ENCODE data around the gene CLSTN2.
A peak's percentile ranks its signal among the peaks of the same experiment; 100 is the strongest.

CLSTN2 gene

DNA sequence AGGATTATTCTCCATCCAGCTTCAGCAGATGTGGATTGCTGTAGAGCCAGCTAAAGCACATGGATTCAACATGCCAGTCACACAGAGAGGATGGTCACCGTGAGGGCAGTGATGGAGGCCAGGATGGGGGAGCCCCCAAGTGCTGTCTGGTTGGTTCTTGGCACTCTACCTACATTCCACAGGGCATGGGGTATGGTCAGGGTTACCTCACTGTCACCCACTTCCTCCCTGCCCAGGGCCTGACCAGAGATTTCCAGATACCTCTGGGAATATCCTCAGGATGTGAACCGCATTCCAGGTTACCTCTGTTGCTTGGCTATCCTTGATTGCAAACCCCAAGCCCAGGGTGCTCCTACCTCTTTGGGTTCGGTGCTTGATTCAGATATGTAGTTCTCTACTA, 595.6 kb downstream of the CLSTN2 start:
- H2AK5ac ChIP-seq (ENCODE audit: low read depth, low read length): no peak overlapping the region
- no peak overlapping the region for H2BK5ac ChIP-seq (ENCODE audit: low read length)
- H4K91ac ChIP-seq (ENCODE audit: low read depth, low read length, poor library complexity): peak overlapping the region; percentile 5
- no peak overlapping the region for H3K14ac ChIP-seq (ENCODE audit: low read length)
- H3K27me3 ChIP-seq (ENCODE audit: control insufficient read depth in 3 of 3, insufficient read depth in 3 of 3, low read depth in 1 of 3, low read length in 3 of 3): no peaks in the 10 kb centered on the region
- H3K9ac ChIP-seq (ENCODE audit: low read depth, low read length, poor library complexity): no peak overlapping the region
- H3K9me3 ChIP-seq (replicated peaks in 1 of 2; ENCODE audit: control insufficient read depth in 2 of 2, insufficient read depth in 1 of 2, low read depth in 1 of 2, low read length in 2 of 2): peaks cover 0 to 3% of the 10 kb centered on the region in 2 donors
- no peak overlapping the region for H2BK12ac ChIP-seq (ENCODE audit: low read length)
- no peak overlapping the region for H2BK120ac ChIP-seq (ENCODE audit: low read depth, low read length)
- H3K4me3 ChIP-seq (ENCODE audit: low read length in 2 of 2): no peak overlapping the region
- no peak overlapping the region for H3K27ac ChIP-seq (replicated peaks; ENCODE audit: low read length)
- H2BK15ac ChIP-seq (ENCODE audit: low read length): no peak overlapping the region
- H4K8ac ChIP-seq (ENCODE audit: low read depth, low read length): no peak overlapping the region
- DNase-seq (ENCODE audit: low spot score): no peak
- no peaks in the 10 kb centered on the region for H3K36me3 ChIP-seq (replicated peaks in 1 of 2; ENCODE audit: control insufficient read depth in 2 of 2, insufficient read depth in 2 of 2, low read length in 2 of 2)
- no peak overlapping the region for H3K4me2 ChIP-seq (ENCODE audit: insufficient read depth, low read length, poor library complexity, severe bottlenecking)
- H3K23ac ChIP-seq (ENCODE audit: low read depth, low read length, poor library complexity): no peak overlapping the region
- no peak overlapping the region for H3K4ac ChIP-seq (ENCODE audit: low read length)
- no peak overlapping the region for H2AFZ ChIP-seq (ENCODE audit: low read length)
- no peaks in the 10 kb centered on the region for H3K79me1 ChIP-seq (ENCODE audit: low read depth, low read length)
- no peaks in the 10 kb centered on the region for H3K4me1 ChIP-seq (ENCODE audit: control insufficient read depth in 2 of 2, insufficient read depth in 1 of 2, low read depth in 1 of 2, low read length in 2 of 2)
- no CpG with 5 or more reads among the region's 3 CpGs for WGBS, 2 donors (ENCODE audit: extremely low coverage in 2 of 2, insufficient read length in 2 of 2, insufficient replicate concordance in 1 of 2)
- peak overlapping the region; percentile 8 for H3K18ac ChIP-seq (ENCODE audit: low read length)

DNA sequence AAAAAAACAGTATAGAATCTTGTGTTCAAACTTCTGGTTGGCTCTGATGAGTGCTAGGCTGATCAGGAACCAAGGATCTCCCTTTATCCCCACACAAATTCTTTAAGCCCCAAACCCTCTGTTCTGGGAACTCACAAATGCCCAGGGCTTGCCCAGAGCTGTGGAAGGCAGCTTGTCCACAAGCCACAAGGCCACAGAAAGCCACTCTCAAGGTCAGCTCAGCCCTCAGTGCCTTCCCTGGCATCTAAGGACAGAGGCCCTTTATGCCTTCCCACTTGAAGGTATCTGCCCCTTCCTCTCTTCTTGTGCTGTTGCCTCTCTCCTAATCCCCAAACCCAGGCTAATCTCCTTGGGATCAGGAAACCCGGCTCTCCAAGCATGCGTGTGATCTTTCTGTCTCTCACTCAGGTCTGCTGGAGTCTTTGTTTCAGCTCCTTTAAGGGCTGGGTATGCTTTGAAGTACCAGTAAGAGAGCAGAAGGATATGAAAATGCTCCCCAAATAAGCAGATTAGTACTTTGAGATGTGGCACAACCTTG, 597.9 kb downstream of the CLSTN2 start:
- Histone ChIP-seq H3K79me1 (ENCODE audit: low read depth, low read length) (no peaks in the 10 kb centered on the region), H3K14ac (ENCODE audit: low read length) (no peak overlapping the region), H2AK5ac (ENCODE audit: low read depth, low read length) (no peak overlapping the region), H2AFZ (ENCODE audit: low read length) (no peak overlapping the region), H3K27ac (replicated peaks; ENCODE audit: low read length) (no peak overlapping the region), H3K18ac (ENCODE audit: low read length) (no peak overlapping the region), H3K4ac (ENCODE audit: low read length) (no peak overlapping the region), H4K8ac (ENCODE audit: low read depth, low read length) (no peak overlapping the region), H2BK15ac (ENCODE audit: low read length) (no peak overlapping the region), H3K9ac (ENCODE audit: low read depth, low read length, poor library complexity) (no peak overlapping the region), H3K23ac (ENCODE audit: low read depth, low read length, poor library complexity) (no peak overlapping the region), H3K4me2 (ENCODE audit: insufficient read depth, low read length, poor library complexity, severe bottlenecking) (no peak overlapping the region), H2BK5ac (ENCODE audit: low read length) (no peak overlapping the region), H4K91ac (ENCODE audit: low read depth, low read length, poor library complexity) (no peak overlapping the region), H2BK120ac (ENCODE audit: low read depth, low read length) (no peak overlapping the region), H3K4me3 (ENCODE audit: low read length in 2 of 2) (no peak overlapping the region), H3K27me3 (ENCODE audit: control insufficient read depth in 3 of 3, insufficient read depth in 3 of 3, low read depth in 1 of 3, low read length in 3 of 3) (no peaks in the 10 kb centered on the region), H3K9me3 (replicated peaks in 1 of 2; ENCODE audit: control insufficient read depth in 2 of 2, insufficient read depth in 1 of 2, low read depth in 1 of 2, low read length in 2 of 2) (peaks cover 0 to 3% of the 10 kb centered on the region in 2 donors), H2BK12ac (ENCODE audit: low read length) (no peak overlapping the region), H3K4me1 (ENCODE audit: control insufficient read depth in 2 of 2, insufficient read depth in 1 of 2, low read depth in 1 of 2, low read length in 2 of 2) (peaks cover 0 to 1% of the 10 kb centered on the region in 2 donors), H3K36me3 (replicated peaks in 1 of 2; ENCODE audit: control insufficient read depth in 2 of 2, insufficient read depth in 2 of 2, low read length in 2 of 2) (no peaks in the 10 kb centered on the region)
- no CpG with 5 or more reads among the region's 2 CpGs for WGBS, 2 donors (ENCODE audit: extremely low coverage in 2 of 2, insufficient read length in 2 of 2, insufficient replicate concordance in 1 of 2)
- DNase-seq (ENCODE audit: low spot score): no peak

DNA sequence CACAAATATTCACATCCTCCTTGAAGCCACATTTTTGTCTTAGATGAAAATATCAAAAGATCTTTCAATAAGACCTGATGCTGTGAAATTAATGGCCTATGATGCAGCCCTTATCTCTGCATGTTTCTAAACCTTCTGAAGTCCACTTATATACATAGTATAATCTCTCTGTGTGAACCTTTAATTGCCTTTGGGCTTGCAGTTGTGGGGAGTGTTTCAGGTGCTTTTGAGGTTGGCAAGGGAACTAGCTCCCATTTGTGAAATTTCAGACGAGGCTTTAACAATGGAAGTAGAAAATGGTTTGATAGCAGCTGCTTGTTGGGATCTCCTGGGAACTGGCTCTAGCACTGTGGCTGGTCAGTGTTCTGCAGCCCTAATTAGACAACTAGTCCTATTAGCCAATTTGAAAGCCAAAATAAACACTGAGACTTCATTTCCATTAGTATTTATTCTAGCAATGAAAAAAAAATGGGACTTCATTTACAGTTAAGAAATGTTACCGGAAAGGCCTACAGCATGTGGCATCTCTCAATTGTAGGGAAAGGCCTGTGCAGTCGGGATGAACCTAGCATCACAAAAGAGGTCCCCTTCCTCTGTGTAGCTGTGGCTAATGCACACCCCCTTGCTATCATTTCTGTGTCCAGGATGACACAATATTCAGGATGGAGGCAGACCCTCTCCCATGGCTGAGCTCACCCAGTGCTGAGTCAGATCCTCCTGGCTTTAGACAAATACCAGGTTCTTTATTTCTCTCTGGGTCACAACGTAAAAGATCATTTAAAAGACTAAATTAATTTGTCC, 602.1 kb downstream of the CLSTN2 start:
- no CpG with 5 or more reads among the region's 4 CpGs for WGBS, 2 donors (ENCODE audit: extremely low coverage in 2 of 2, insufficient read length in 2 of 2, insufficient replicate concordance in 1 of 2)
- no peak overlapping the region for H3K9ac ChIP-seq (ENCODE audit: low read depth, low read length, poor library complexity)
- no peaks in the 10 kb centered on the region for H3K36me3 ChIP-seq (replicated peaks in 1 of 2; ENCODE audit: control insufficient read depth in 2 of 2, insufficient read depth in 2 of 2, low read length in 2 of 2)
- no peak overlapping the region for H3K27ac ChIP-seq (replicated peaks; ENCODE audit: low read length)
- no peak overlapping the region for H4K8ac ChIP-seq (ENCODE audit: low read depth, low read length)
- no peak overlapping the region for H3K18ac ChIP-seq (ENCODE audit: low read length)
- peaks cover 0 to 1% of the 10 kb centered on the region in 2 donors for H3K4me1 ChIP-seq (ENCODE audit: control insufficient read depth in 2 of 2, insufficient read depth in 1 of 2, low read depth in 1 of 2, low read length in 2 of 2)
- no peak overlapping the region for H2BK15ac ChIP-seq (ENCODE audit: low read length)
- H3K4me3 ChIP-seq (ENCODE audit: low read length in 2 of 2): no peak overlapping the region
- no peak overlapping the region for H3K23ac ChIP-seq (ENCODE audit: low read depth, low read length, poor library complexity)
- H2AFZ ChIP-seq (ENCODE audit: low read length): no peak overlapping the region
- no peak overlapping the region for H2BK12ac ChIP-seq (ENCODE audit: low read length)
- no peak overlapping the region for H4K91ac ChIP-seq (ENCODE audit: low read depth, low read length, poor library complexity)
- no peak overlapping the region for H2BK5ac ChIP-seq (ENCODE audit: low read length)
- H3K14ac ChIP-seq (ENCODE audit: low read length): no peak overlapping the region
- no peak overlapping the region for H3K4me2 ChIP-seq (ENCODE audit: insufficient read depth, low read length, poor library complexity, severe bottlenecking)
- H2AK5ac ChIP-seq (ENCODE audit: low read depth, low read length): no peak overlapping the region
- H2BK120ac ChIP-seq (ENCODE audit: low read depth, low read length): no peak overlapping the region
- no peaks in the 10 kb centered on the region for H3K27me3 ChIP-seq (ENCODE audit: control insufficient read depth in 3 of 3, insufficient read depth in 3 of 3, low read depth in 1 of 3, low read length in 3 of 3)
- H3K4ac ChIP-seq (ENCODE audit: low read length): no peak overlapping the region
- H3K79me1 ChIP-seq (ENCODE audit: low read depth, low read length): no peaks in the 10 kb centered on the region
- H3K9me3 ChIP-seq (replicated peaks in 1 of 2; ENCODE audit: control insufficient read depth in 2 of 2, insufficient read depth in 1 of 2, low read depth in 1 of 2, low read length in 2 of 2): peaks cover 0 to 3% of the 10 kb centered on the region in 2 donors
- DNase-seq (ENCODE audit: low spot score): no peak

- H3K18ac ChIP-seq (ENCODE audit: low read length): no peak overlapping the region
- H3K27me3 ChIP-seq (ENCODE audit: control insufficient read depth in 3 of 3, insufficient read depth in 3 of 3, low read depth in 1 of 3, low read length in 3 of 3): no peaks in the 10 kb centered on the region
- H4K8ac ChIP-seq (ENCODE audit: low read depth, low read length): no peak overlapping the region
- no peak overlapping the region for H3K4ac ChIP-seq (ENCODE audit: low read length)
- H3K4me1 ChIP-seq (ENCODE audit: control insufficient read depth in 2 of 2, insufficient read depth in 1 of 2, low read depth in 1 of 2, low read length in 2 of 2): peaks cover 0 to 1% of the 10 kb centered on the region in 2 donors
- no peak overlapping the region for H3K14ac ChIP-seq (ENCODE audit: low read length)
- H2BK120ac ChIP-seq (ENCODE audit: low read depth, low read length): no peak overlapping the region
- no peak overlapping the region for H3K4me3 ChIP-seq (ENCODE audit: low read length in 2 of 2)
- H3K4me2 ChIP-seq (ENCODE audit: insufficient read depth, low read length, poor library complexity, severe bottlenecking): no peak overlapping the region
- no peak overlapping the region for H2AK5ac ChIP-seq (ENCODE audit: low read depth, low read length)
- no CpG with 5 or more reads among the region's 3 CpGs for WGBS, 2 donors (ENCODE audit: extremely low coverage in 2 of 2, insufficient read length in 2 of 2, insufficient replicate concordance in 1 of 2)
- H2BK12ac ChIP-seq (ENCODE audit: low read length): no peak overlapping the region
- no peak overlapping the region for H3K9ac ChIP-seq (ENCODE audit: low read depth, low read length, poor library complexity)
- no peak overlapping the region for H4K91ac ChIP-seq (ENCODE audit: low read depth, low read length, poor library complexity)
- H2BK5ac ChIP-seq (ENCODE audit: low read length): no peak overlapping the region
- H3K9me3 ChIP-seq (replicated peaks in 1 of 2; ENCODE audit: control insufficient read depth in 2 of 2, insufficient read depth in 1 of 2, low read depth in 1 of 2, low read length in 2 of 2): peaks cover 0 to 3% of the 10 kb centered on the region in 2 donors
- no peaks in the 10 kb centered on the region for H3K36me3 ChIP-seq (replicated peaks in 1 of 2; ENCODE audit: control insufficient read depth in 2 of 2, insufficient read depth in 2 of 2, low read length in 2 of 2)
- no peak overlapping the region for H2BK15ac ChIP-seq (ENCODE audit: low read length)
- H3K79me1 ChIP-seq (ENCODE audit: low read depth, low read length): no peaks in the 10 kb centered on the region
- no peak overlapping the region for H3K23ac ChIP-seq (ENCODE audit: low read depth, low read length, poor library complexity)
- DNase-seq (ENCODE audit: low spot score): no peak
- no peak overlapping the region for H2AFZ ChIP-seq (ENCODE audit: low read length)
- no peak overlapping the region for H3K27ac ChIP-seq (replicated peaks; ENCODE audit: low read length)
These were observed 602.7 kb downstream of the CLSTN2 start for GRCh38 chr3:140537727-140538082.

All from neuronal stem cell (in vitro differentiated cells).